Activated gamma-delta T cell treated with anti-CD3 and anti-CD28 coated beads, Interleukin-2, amount 50 U/mL, for 16 hours (primary cell): ENCODE data around the gene CALR.
"Not testable (repeated sequence)": the region's sequence is repeated elsewhere in the genome, so short reads cannot be mapped to it uniquely, and the experiment has no call there.

Source experiments
- DNase-seq: peaks from one replicate; pipeline ENCODE4 v3.0.0-alpha.2; 2020; ENCODE audit warnings: low read depth

The CALR gene

GRCh38 chr19:12952488-12953137, 14.2 kb downstream of the CALR start:
- DNase-seq: no peak

DNA sequence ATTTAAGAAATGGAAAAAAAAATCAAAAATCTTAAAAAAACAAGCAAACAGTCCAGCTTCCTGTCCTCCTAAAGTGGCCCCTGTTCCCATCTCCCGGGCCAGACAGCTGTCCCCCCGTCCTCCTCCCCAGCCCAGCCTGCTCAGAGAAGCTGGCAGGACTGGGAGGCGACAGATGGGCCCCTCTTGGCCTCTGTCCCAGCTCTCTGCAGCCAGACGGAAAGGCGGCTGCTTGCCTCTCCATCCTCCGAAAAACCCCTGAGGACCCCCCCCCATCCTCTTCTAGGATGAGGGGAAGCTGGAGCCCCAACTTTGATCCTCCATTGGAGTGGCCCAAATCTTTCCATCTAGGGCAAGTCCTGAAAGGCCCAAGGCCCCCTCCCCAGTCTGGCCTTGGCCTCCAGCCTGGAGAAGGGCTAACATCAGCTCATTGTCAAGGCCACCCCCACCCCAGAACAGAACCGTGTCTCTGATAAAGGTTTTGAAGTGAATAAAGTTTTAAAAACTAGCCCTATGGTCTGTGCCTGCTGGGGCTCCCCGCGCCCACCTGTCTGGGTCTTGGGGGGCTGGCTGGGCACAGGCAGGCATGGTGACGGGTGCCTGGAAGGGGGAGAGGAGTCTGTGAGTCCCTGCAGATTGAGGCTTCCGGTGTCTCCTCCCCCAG, 14.9 kb downstream of the CALR start:
- DNase-seq: no peak

GRCh38 chr19:12953799-12954611, 15.6 kb downstream of the CALR start:
- DNase-seq: no peak

DNA sequence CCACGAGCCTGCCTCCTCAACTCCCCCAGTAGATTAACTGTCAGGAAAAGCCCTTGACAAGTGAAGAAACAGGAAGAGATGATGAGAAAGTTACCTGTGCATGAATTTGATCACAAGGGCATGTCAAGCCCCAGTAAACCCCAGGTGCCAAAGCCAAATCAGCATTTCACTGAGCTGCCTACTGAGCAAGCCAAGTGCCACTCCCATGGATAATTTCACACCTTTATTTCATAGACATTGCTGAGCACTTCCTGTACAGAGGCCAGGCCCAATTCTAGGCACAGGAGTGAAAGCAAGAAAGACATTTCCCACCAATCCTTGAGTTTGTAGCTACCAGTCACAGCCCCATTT, 16.2 kb downstream of the CALR start:
- DNase-seq: no peak

DNA sequence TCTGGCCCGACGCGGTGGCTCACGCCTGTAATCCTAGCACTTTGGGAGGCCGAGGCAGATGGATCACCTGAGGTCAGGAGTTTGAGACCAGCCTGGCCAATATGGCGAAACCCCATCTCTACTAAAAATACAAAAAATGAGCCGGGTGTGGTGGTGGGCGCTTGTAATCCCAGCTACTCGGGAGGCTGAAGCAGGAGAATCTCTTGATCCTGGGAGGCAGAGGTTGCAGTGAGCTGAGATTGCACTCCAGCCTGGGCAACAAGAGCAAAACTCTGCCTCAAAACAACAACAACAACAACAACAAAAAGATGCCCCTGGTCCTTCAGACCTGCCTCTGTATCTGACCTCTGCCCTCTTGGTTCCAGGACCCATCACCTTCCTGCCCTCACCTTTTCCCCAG, 17.2 kb downstream of the CALR start:
- DNase-seq: not testable (repeated sequence)

DNA sequence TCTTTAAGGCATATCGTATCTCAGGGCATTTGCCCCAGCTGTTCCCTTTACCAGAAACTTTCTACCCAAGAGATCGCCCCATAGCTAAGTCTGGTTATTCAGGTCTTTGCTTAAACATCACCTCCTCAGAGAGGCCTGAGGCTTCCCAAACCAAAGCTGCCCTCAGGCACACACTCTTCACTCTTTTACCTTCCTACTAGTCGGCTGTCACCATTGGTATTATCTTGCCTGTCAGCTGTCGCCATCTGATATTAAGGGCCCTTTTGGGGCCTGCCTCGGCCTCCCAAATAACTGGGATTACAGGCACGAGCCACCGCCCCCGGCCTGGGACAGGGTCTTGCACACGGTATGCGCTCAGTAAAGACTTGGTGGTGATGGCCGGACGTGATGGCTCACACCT, 17.6 kb downstream of the CALR start:
- no peak for DNase-seq

DNA sequence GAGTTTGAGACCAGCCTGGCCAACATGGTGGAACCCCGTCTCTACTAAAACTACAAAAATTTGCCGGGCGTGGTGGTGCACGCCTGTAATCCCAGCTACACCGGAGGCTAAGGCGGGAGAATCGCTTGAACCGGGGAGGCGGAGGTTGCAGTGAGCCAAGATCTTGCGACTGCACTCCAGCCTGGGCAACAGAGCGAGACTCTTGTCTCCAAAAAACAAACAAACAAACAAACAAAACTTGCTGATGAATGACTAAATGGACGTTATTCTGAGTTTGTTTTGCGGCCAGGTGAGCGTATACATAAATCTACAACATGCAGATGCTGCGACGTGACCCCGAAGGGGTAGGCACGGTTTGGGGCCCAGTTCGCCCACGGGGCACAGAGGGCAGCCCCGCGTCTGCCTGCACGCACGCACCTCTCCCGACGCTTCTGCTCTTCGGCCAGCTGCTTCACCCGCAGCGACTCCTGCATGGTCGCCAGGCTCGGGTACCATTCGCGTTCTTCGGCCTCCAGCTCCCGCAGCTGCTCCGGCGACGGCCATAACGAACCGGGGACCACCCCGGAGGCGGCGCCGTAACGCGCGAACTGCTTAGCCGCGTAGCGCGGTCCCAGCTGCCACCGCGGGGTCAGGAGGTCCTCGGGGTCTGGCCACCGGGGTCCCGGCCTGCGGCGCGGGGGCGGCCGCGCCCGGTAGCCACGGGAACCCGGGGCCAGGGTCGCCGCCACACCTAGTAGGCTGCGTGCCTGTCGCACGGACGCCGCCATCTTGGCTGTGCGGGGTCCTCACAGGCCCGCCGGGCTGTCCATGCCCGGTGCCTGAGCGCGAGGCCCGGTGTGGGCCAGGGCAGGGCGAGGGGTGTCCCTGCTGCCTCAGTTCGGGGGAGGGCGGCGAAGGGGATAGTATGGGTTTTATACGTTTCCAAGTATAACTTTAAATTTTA, 18.3 kb downstream of the CALR start, which contains the start of gene GADD45GIP1:
Gene GADD45GIP1 (minus strand): TSS at position 778 of the 943 bp plus-strand sequence. CDS start 11 bp downstream, at position 767.
- DNase-seq: peak; percentile 63

DNA sequence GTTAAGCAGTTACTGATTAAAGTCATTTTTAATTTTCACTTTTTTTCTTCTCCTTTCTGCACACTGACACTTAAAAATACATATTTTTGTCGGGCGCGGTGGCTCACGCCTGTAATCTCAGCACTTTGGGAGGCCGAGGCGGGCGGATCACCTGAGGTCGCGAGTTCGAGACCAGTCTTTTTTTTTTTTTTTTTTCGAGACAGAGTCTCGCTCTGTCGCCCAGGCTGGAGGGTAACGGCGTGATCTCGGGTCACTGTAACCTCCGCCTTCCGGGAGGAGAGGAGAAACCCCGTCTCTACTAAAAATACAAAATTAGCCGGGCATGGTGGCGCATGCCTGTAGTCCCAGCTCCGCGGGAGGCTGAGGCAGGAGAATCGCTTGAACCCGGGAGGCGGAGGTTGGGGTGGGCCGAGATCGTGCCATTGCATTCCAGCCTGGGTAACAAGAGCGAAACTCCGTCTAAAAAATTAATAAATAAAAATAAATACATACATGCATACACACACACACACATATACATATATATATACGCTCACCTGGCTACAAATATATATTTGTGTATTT, 19.1 kb downstream of the CALR start:
- DNase-seq: not testable (repeated sequence)

- no peak for DNase-seq
These were observed 21.1 kb downstream of the CALR start for GRCh38 chr19:12959481-12959880.

DNA sequence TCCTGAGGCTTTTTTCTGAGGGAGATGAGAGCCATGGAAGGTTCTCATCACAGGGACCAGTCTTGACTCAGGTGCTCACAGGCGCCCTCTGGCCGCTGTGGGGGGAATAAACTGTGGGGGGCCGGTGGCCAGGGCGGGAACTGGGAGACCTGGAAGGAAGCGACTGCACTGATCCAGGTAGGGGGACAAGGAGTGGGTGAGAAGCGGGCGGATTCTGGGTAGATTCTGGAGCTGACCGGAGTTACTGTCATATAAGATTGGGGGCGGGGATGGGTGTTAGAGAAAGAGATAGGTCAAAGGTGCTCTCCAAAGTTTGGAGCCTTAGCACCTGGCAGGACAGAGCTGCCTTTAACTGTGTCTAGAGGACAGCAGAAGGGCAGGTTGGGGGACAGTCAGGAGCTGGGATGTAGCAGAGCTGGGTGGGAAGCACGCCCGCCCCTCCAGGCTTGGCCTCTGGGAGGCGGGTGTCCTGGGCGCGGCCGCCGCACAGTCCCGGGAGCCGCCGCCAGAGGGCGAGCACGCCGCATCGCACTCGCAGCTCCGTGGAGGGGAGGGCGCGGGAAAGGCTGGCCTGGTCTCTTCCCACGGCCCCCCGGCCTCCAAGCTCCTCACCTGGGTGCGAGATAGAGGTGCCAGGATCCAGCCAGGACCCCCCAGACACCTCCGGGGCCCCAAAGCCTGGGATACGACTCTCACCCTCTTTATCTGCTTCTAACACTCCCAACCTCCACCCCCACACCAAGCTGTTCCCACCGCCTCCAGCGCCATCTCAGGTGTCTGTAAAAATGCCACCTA, 26.8 kb downstream of the CALR start:
- peak; percentile 67 for DNase-seq

GRCh38 chr19:12965812-12966135, 27.4 kb downstream of the CALR start:
- DNase-seq: no peak

- DNase-seq: no peak
These were observed 29.5 kb downstream of the CALR start for GRCh38 chr19:12967907-12968306.

DNA sequence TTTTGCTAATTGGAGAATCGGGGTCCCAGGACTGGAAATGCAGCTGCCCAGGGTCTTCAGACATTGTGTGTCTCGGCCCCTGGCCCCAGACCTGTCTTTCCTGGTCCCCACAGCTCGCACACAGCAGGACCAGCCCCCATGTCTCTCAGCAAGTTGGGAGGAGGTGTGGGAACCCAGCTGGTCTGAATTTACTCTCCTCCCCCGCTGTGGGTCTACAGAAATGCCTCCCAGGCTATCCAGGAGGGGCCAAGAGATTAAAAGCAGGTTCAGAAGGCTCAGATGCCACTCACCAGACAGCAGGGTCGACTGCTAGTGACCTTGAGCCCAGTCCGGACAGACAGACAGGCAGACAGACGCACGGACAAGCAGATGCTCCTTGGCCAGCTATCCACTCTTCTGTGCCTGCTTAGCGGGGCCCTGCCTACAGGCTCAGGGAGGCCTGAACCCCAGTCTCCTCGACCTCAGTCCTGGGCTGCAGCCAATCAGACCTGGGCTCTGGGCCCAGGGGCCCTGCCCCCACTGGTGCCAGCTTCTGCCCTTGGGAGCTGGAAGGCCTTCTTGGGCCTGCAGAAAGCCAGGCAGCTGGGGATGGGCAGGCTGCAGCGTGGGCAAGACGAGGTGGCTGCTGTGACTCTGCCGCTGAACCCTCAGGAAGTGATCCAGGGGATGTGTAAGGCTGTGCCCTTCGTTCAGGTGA, 31.0 kb downstream of the CALR start, which contains the start of gene DAND5:
Gene DAND5 (plus strand): TSS at position 285 of the 697 bp plus-strand sequence. CDS start 85 bp downstream, at position 370.
- no peak for DNase-seq

DNA sequence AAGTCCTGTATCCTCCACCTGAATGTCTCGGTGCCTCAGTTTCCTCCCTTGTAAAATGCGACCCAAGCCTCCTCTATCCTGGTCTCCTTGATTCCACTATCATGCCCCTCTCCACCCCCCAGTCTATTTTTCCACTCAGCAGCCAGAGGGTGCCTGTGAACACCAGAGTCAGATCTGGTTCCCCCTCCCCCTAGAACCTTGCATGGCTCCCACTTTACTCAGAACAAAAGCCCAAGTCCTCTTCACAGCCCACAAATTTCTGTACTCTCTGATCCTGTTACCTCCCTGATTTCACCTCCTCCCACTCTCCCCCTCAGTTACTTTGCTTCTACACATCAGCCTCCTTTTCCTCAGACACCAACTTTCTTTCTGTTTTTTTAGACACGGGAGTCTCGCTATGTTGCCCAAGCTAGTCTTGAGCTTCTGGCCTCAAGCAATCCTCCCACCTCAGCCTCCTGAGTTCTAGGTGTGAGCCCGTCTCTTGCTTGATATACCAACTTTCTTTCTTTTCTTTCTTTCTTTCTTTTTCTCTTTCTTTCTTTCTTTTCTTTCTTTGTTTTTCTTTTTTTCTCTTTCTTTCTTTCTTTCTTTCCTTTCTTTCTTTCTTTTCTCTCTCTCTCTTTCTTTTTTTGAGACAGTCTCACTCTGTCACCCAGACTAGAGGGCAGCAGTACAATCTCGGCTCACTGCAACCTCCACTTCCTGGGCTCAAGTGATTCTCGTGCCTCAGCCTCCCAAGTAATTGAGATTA, 31.8 kb downstream of the CALR start:
- DNase-seq: no peak

GRCh38 chr19:12973236-12973635, 34.8 kb downstream of the CALR start:
- DNase-seq: no peak

- DNase-seq: no peak
These were observed 36.2 kb downstream of the CALR start for GRCh38 chr19:12974301-12975220.

- no peak for DNase-seq
These were observed 36.9 kb downstream of the CALR start for GRCh38 chr19:12975221-12975741.

- not testable (repeated sequence) for DNase-seq
These were observed 37.7 kb downstream of the CALR start for GRCh38 chr19:12976109-12976508.
